ENCODE results near the gene PTCSC3. TPM values are rescaled to one million over a fixed set of nuclear protein-coding genes. Genes with fewer than 3 reads are reported as not detected.

PTCSC3 gene
- total and polyA plus RNA-seq, 2 experiments from 2014 or later = not detected

GRCh38 chr14:36181417-36181816, 4.9 kb upstream of the PTCSC3 start:
- no peaks in the 10 kb centered on the region for H3K4me1 ChIP-seq (ENCODE audit: insufficient read depth)
- peaks cover 23% of the 10 kb centered on the region for H3K9me3 Mint-ChIP-seq
- H2AFZ ChIP-seq = no peak overlapping the region
- H3K4me1 Mint-ChIP-seq = no peaks in the 10 kb centered on the region
- ATAC-seq (no peak), DNase-seq (ENCODE audit: low spot score) (no peak)
- peaks cover 5% of the 10 kb centered on the region for H3K27me3 Mint-ChIP-seq (ENCODE audit: insufficient read depth, low read depth, poor library complexity)
- H3K79me2 ChIP-seq (replicated peaks; ENCODE audit: insufficient read depth) = no peaks in the 10 kb centered on the region
- H3K4me3 Mint-ChIP-seq = no peak overlapping the region
- no peak overlapping the region for H3K27ac ChIP-seq (ENCODE audit: low read depth)
- H3K4me3 ChIP-seq = no peak overlapping the region
- no peak overlapping the region for H3K27ac Mint-ChIP-seq
- H3K4me2 ChIP-seq = no peak overlapping the region
- H3K27me3 ChIP-seq (ENCODE audit: insufficient read depth) = no peaks in the 10 kb centered on the region
- no peaks in the 10 kb centered on the region for H3K9me2 ChIP-seq (ENCODE audit: insufficient read depth)
- H4K20me1 ChIP-seq (replicated peaks; ENCODE audit: insufficient read depth) = no peaks in the 10 kb centered on the region
- TF ChIP-seq REST (IDR thresholded peaks at IDR 0.05; ENCODE audit: unreplicated experiment) (no peak), POLR2AphosphoS5 (IDR thresholded peaks at IDR 0.05; ENCODE audit: low read depth) (no peak), CREB1 (CRISPR knock-in tag; IDR thresholded peaks at IDR 0.05; ENCODE audit: low read depth) (no peak), ZNF331 (CRISPR knock-in tag; IDR thresholded peaks at IDR 0.05; ENCODE audit: low read depth) (no peak)
- H3K36me3 ChIP-seq (ENCODE audit: insufficient read depth) = peaks cover 13% of the 10 kb centered on the region; the same call in 1 of the 2 replicates
- H3F3A ChIP-seq (replicated peaks; ENCODE audit: low read depth) = no peaks in the 10 kb centered on the region
- peaks cover 15% of the 10 kb centered on the region; the same call in 2 of the 3 replicates for H3K36me3 Mint-ChIP-seq (ENCODE audit: low read depth)

DNA sequence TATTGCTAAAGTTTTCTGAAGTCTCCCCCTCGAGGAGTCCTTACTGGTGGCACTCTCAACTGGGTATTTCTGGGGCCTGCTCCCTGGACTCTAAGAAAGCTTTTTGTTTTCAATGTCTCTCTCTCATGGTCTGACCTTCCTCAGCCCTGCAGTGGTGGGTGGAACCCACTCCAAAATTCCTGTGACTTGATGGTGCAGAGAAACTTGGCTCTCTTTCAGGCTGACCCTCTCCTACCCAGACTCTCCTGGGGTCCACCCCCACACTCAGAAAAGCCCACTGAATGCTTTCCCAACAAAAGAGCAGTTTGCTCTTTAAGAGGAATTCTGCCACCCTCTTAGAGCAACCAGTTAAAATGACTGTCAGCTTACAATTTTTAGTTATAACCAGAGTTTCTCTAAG, 967 bp upstream of the PTCSC3 start:
- no peaks in the 10 kb centered on the region for H3F3A ChIP-seq (replicated peaks; ENCODE audit: low read depth)
- H3K27ac ChIP-seq (ENCODE audit: low read depth) = no peak overlapping the region
- H3K27ac Mint-ChIP-seq = no peak overlapping the region
- H4K20me1 ChIP-seq (replicated peaks; ENCODE audit: insufficient read depth) = no peaks in the 10 kb centered on the region
- H3K36me3 Mint-ChIP-seq (ENCODE audit: low read depth) = no peaks in the 10 kb centered on the region
- no peak overlapping the region for H3K4me2 ChIP-seq
- no peak overlapping the region for H3K4me3 ChIP-seq
- ATAC-seq (no peak), DNase-seq (ENCODE audit: low spot score) (no peak)
- peak overlapping the region; percentile 70; the same call in 1 of the 2 replicates for H2AFZ ChIP-seq
- H3K36me3 ChIP-seq (ENCODE audit: insufficient read depth) = no peaks in the 10 kb centered on the region
- H3K4me1 Mint-ChIP-seq = no peaks in the 10 kb centered on the region
- H3K9me2 ChIP-seq (ENCODE audit: insufficient read depth) = no peaks in the 10 kb centered on the region
- no peaks in the 10 kb centered on the region for H3K4me1 ChIP-seq (ENCODE audit: insufficient read depth)
- no peaks in the 10 kb centered on the region for H3K9me3 Mint-ChIP-seq
- no peak overlapping the region for H3K4me3 Mint-ChIP-seq
- no peak for TF ChIP-seq STAT1 (IDR thresholded peaks at IDR 0.05; ENCODE audit: unreplicated experiment)
- TF ChIP-seq CREB1 (CRISPR knock-in tag; IDR thresholded peaks at IDR 0.05; ENCODE audit: low read depth) = no peak
- TF ChIP-seq EZH2 (IDR thresholded peaks at IDR 0.05; ENCODE audit: low read depth, unreplicated experiment) = no peak
- no peaks in the 10 kb centered on the region for H3K79me2 ChIP-seq (replicated peaks; ENCODE audit: insufficient read depth)
- peaks cover 5% of the 10 kb centered on the region for H3K27me3 Mint-ChIP-seq (ENCODE audit: insufficient read depth, low read depth, poor library complexity)
- no peaks in the 10 kb centered on the region for H3K27me3 ChIP-seq (ENCODE audit: insufficient read depth)

- Histone ChIP-seq H4K20me1 (replicated peaks; ENCODE audit: insufficient read depth) (no peaks in the 10 kb centered on the region), H3K4me1 (ENCODE audit: insufficient read depth) (peaks cover 8% of the 10 kb centered on the region; the same call in 1 of the 2 replicates), H3K27ac (ENCODE audit: low read depth) (no peak overlapping the region), H3K9me2 (ENCODE audit: insufficient read depth) (no peaks in the 10 kb centered on the region), H3K4me3 (no peak overlapping the region), H3K36me3 (ENCODE audit: insufficient read depth) (no peaks in the 10 kb centered on the region), H3K79me2 (replicated peaks; ENCODE audit: insufficient read depth) (no peaks in the 10 kb centered on the region), H2AFZ (no peak overlapping the region), H3K27me3 (ENCODE audit: insufficient read depth) (no peaks in the 10 kb centered on the region), H3K4me2 (no peak overlapping the region), H3F3A (replicated peaks; ENCODE audit: low read depth) (no peaks in the 10 kb centered on the region)
- ATAC-seq (no peak), DNase-seq (ENCODE audit: low spot score) (no peak)
- Mint-ChIP-seq H3K4me1 (peaks cover under 1% of the 10 kb centered on the region; the same call in 2 of the 3 replicates), H3K4me3 (no peak overlapping the region), H3K27ac (no peak overlapping the region), H3K27me3 (ENCODE audit: insufficient read depth, low read depth, poor library complexity) (peaks cover 2% of the 10 kb centered on the region), H3K9me3 (no peaks in the 10 kb centered on the region), H3K36me3 (ENCODE audit: low read depth) (no peaks in the 10 kb centered on the region)
- TF ChIP-seq ZNF331 (CRISPR knock-in tag; IDR thresholded peaks at IDR 0.05; ENCODE audit: low read depth) = no peak
- no peak for TF ChIP-seq EZH2phosphoT487 (IDR thresholded peaks at IDR 0.05; ENCODE audit: unreplicated experiment)
- TF ChIP-seq REST (IDR thresholded peaks at IDR 0.05; ENCODE audit: unreplicated experiment) = no peak
- TF ChIP-seq STAT1 (IDR thresholded peaks at IDR 0.05; ENCODE audit: unreplicated experiment) = no peak
- no peak for TF ChIP-seq JUNB (IDR thresholded peaks at IDR 0.05; ENCODE audit: unreplicated experiment)
- TF ChIP-seq CTCF (conservative IDR thresholded peaks at IDR 0.05; ENCODE audit: low read depth in 2 of 2) = no peak
- no peak for TF ChIP-seq NANOG (IDR thresholded peaks at IDR 0.05; ENCODE audit: borderline replicate concordance)
These were observed 1.6 kb downstream of the PTCSC3 start for GRCh38 chr14:36174767-36175424.
